SK-N-SH (cell line): ENCODE results near the gene KIF5C. TPM values are rescaled to one million over a fixed set of nuclear protein-coding genes. Genes with fewer than 3 reads are reported as not detected.

Experiments
- CTCF ChIA-PET: fragments of 300-600, 350-600 bp; formaldehyde crosslinking; extraction: SDS; loops from one replicate; lab custom pipeline; 2021; lab: Yijun Ruan, JAX
- POLR2A ChIA-PET: fragments of 350-600 bp; sonication (Branson Sonifier 250); formaldehyde crosslinking; extraction: SDS; loops from one replicate; lab custom pipeline; 2020; ENCODE audit warnings: antibody characterized with exemption, inconsistent platforms; lab: Yijun Ruan, JAX
- DNase-seq: peaks from one replicate; pipeline ENCODE4 v3.0.0; 2012
- H2AFZ ChIP-seq: fragments of 200-600 bp; sonication (generic); 2 replicates; pipeline ENCODE4 v1.8.1; 2016; ENCODE audit warnings: antibody characterized with exemption, mild to moderate bottlenecking, low read depth
- H3F3A ChIP-seq: fragments of 200-600 bp; sonication (generic); replicated peaks from 2 replicates; pipeline ENCODE3; 2016; ENCODE audit warnings: antibody characterized with exemption, mild to moderate bottlenecking; ENCODE audit not compliant: insufficient read depth
- H3K27ac ChIP-seq, 2 experiments: fragments of 200-500 bp in 1 of 2; fragments of 200-600 bp in 1 of 2; sonication (Bioruptor generic) in 1 of 2; sonication (generic), shearing (Covaris generic) in 1 of 2; 2 replicates each; pipeline versions ENCODE4 v1.5.1 to v1.6.1; 2014 to 2016; ENCODE audit warnings: low read depth in 2 of 2, inconsistent platforms in 1 of 2, low read length in 1 of 2, mild to moderate bottlenecking in 1 of 2, mixed read lengths in 1 of 2
- H3K27me3 ChIP-seq: fragments of 200-600 bp; sonication (generic), shearing (Covaris generic); 2 replicates; pipeline ENCODE4 v1.6.1; 2016; ENCODE audit warnings: mixed run types; ENCODE audit not compliant: insufficient read depth
- H3K36me3 ChIP-seq, 2 experiments: fragments of 200-500 bp in 1 of 2; fragments of 200-600 bp in 1 of 2; sonication (Bioruptor generic) in 1 of 2; sonication (generic) in 1 of 2; replicated peaks in 1 of 2; 2 replicates each; pipeline versions ENCODE3 to v1.5.1; 2014 to 2016; ENCODE audit warnings: low read length in 1 of 2, mild to moderate bottlenecking in 1 of 2; ENCODE audit not compliant: insufficient read depth in 2 of 2, control insufficient read depth in 1 of 2
- H3K4me1 ChIP-seq, 2 experiments: fragments of 200-500 bp in 1 of 2; fragments of 200-600 bp in 1 of 2; sonication (Bioruptor generic) in 1 of 2; sonication (generic), shearing (Covaris generic) in 1 of 2; 2 replicates each; pipeline versions ENCODE4 v1.5.1 to v1.6.1; 2014 to 2016; ENCODE audit warnings: low read depth in 1 of 2, low read length in 1 of 2, mixed run types in 1 of 2; ENCODE audit not compliant: insufficient read depth in 2 of 2, control insufficient read depth in 1 of 2
- H3K4me2 ChIP-seq: fragments of 200-600 bp; sonication (generic), shearing (Covaris generic); 2 replicates; pipeline ENCODE4 v1.6.1; 2017; ENCODE audit warnings: mixed run types
- H3K4me3 ChIP-seq, 2 experiments: fragments of 200-500 bp in 1 of 2; fragments of 200-600 bp in 1 of 2; sonication (Bioruptor generic) in 1 of 2; sonication (generic), shearing (Covaris generic) in 1 of 2; 2 replicates each; pipeline versions ENCODE4 v1.5.1 to v1.8.1; 2014 to 2016; ENCODE audit warnings: low read depth in 2 of 2, inconsistent platforms in 1 of 2, low read length in 1 of 2, mild to moderate bottlenecking in 1 of 2, mixed read lengths in 1 of 2, moderate library complexity in 1 of 2
- H3K79me2 ChIP-seq: fragments of 200-600 bp; sonication (generic); 2 replicates; pipeline ENCODE4 v1.8.1; 2017; ENCODE audit warnings: mild to moderate bottlenecking; ENCODE audit not compliant: insufficient read depth
- H3K9ac ChIP-seq: fragments of 200-600 bp; sonication (generic); 2 replicates; pipeline ENCODE4 v1.6.1; 2017; ENCODE audit warnings: mixed run types
- H3K9me2 ChIP-seq: fragments of 200-600 bp; sonication (generic); 2 replicates; pipeline ENCODE4 v1.6.1; 2017; ENCODE audit warnings: mixed run types
- H3K9me3 ChIP-seq: fragments of 200-600 bp; sonication (generic); 2 replicates; pipeline ENCODE4 v1.6.1; 2017; ENCODE audit warnings: mixed run types, mild to moderate bottlenecking, moderate library complexity
- H4K20me1 ChIP-seq: fragments of 200-600 bp; sonication (generic); 2 replicates; pipeline ENCODE4 v1.6.1; 2017; ENCODE audit warnings: mild to moderate bottlenecking, mixed run types; ENCODE audit not compliant: insufficient read depth
- EP300 ChIP-seq, 2 experiments: IDR thresholded peaks; 2 replicates each; pipeline versions ENCODE4 v1.4.0 to v1.6.1; 2012; ENCODE audit warnings: borderline replicate concordance in 1 of 2, low read depth in 1 of 2, low read length in 1 of 2
- EZH2phosphoT487 ChIP-seq: fragments of 200-600 bp; sonication (generic); IDR thresholded peaks from 2 replicates; pipeline ENCODE4 v1.6.1; 2017; ENCODE audit warnings: low read depth, mixed run types, mild to moderate bottlenecking, antibody characterized with exemption, moderate library complexity, borderline replicate concordance
- FOSL2 ChIP-seq: IDR thresholded peaks from 2 replicates; pipeline ENCODE4 v1.4.0; 2012; ENCODE audit warnings: low read depth, mild to moderate bottlenecking, moderate library complexity, borderline replicate concordance
- FOXM1 ChIP-seq: IDR thresholded peaks from 2 replicates; pipeline ENCODE4 v1.4.0; 2012; ENCODE audit warnings: low read depth, mild to moderate bottlenecking
- GABPA ChIP-seq: IDR thresholded peaks from 2 replicates; pipeline ENCODE4 v1.4.0; 2012; ENCODE audit warnings: low read depth, mild to moderate bottlenecking
- GATA2 ChIP-seq: sonication (generic); formaldehyde crosslinking; IDR thresholded peaks from 2 replicates; pipeline ENCODE4 v1.5.0; 2020; ENCODE audit warnings: mild to moderate bottlenecking, missing genetic modification reagents
- JUND ChIP-seq: IDR thresholded peaks from 2 replicates; pipeline ENCODE4 v1.4.0; 2012
- MEF2A ChIP-seq: IDR thresholded peaks from 2 replicates; pipeline ENCODE4 v1.4.0; 2012; ENCODE audit warnings: low read depth, borderline replicate concordance
- MXI1 ChIP-seq: IDR thresholded peaks from 2 replicates; pipeline ENCODE4 v1.6.1; 2012; ENCODE audit warnings: mild to moderate bottlenecking, low read depth, low read length, improper control_type of control experiment
- NRF1 ChIP-seq: IDR thresholded peaks from 2 replicates; pipeline ENCODE4 v1.6.1; 2012; ENCODE audit warnings: low read depth, mild to moderate bottlenecking, low read length
- POLR2AphosphoS5 ChIP-seq: IDR thresholded peaks from 2 replicates; pipeline ENCODE4 v1.6.1; 2012; ENCODE audit warnings: low read depth, low read length
- RCOR1 ChIP-seq: fragments of 150-350 bp; IDR thresholded peaks from 2 replicates; pipeline ENCODE4 v1.6.1; 2017; ENCODE audit warnings: antibody characterized with exemption, low read length
- WGBS: methylation state at CpG from one replicate; pipeline ENCODE4 v1.1.6; 2017; ENCODE audit warnings: low lambda C conversion rate; 5-methylcytosine and 5-hydroxymethylcytosine counted together
- polyA plus RNA-seq, 3 experiments: library from polyadenylated mRNA; depleted of rRNA; stranded (reverse); fragments of >200 nt; gene quantifications; 2 replicates each; pipeline ENCODE4 v1.2.3, GENCODE V29; 2012
- TF ChIP-seq, protein P1 (sequence below): fragments of 150-350 bp; IDR thresholded peaks from 2 replicates; pipeline ENCODE4 v1.6.1; 2017; ENCODE audit warnings: antibody characterized with exemption, low read length, low read depth, borderline replicate concordance
- TF ChIP-seq, protein P2 (sequence below): IDR thresholded peaks from 2 replicates; pipeline ENCODE4 v1.4.0; 2012; ENCODE audit warnings: low read depth
- TF ChIP-seq, protein P3 (sequence below): IDR thresholded peaks from 2 replicates; pipeline ENCODE4 v1.4.0; 2012; ENCODE audit warnings: low read depth, borderline replicate concordance
- TF ChIP-seq, protein P4 (sequence below): fragments of 200-600 bp; sonication (generic); IDR thresholded peaks from 2 replicates; pipeline ENCODE4 v1.6.1; 2017; ENCODE audit warnings: antibody characterized with exemption, mild to moderate bottlenecking, moderate library complexity
- TF ChIP-seq, protein P5 (sequence below): IDR thresholded peaks from 2 replicates; pipeline ENCODE4 v1.4.0; 2012; ENCODE audit warnings: low read depth, borderline replicate concordance

KIF5C gene
- polyA plus RNA-seq, 1 of the 3 experiments (the other 2 are of a cell fraction) = 3.9 TPM

DNA sequence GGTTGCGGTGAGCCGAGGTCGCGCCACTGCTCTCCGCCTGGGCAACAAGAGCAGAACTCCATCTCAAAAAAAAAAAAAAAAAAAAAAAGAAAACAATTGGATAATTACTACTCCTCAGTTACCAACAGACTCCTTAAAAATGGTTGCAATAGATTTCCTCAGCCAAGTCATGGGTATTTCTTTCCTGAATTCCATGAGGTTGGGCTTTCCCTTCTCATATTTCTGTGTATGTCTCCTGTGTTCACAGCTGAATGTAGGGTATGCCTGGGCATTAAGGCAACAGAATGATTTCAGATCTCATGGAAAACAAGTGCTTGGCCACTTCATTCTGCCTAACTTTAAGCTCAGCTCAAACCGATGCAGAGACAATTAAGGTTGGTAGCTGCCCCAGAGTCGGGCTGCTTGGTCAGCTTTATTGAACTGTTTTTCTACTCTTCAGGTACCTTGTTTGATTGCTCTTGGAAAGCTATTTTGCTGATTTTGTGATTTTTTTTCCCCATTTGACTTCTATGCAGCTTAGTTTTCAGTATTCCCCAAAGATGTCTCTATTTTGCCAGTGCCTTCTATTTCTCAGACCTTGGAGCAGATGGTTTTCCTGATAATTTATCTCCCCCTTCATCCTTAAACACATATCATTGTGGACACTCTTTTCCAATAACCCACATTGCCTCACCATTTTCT lies 24.8 kb downstream of the KIF5C start:
- Histone ChIP-seq H3K4me2 (no peak overlapping the region), H3K36me3 (no peaks in the 10 kb centered on the region), H3K4me3 (no peak overlapping the region), H3K4me1 (no peaks in the 10 kb centered on the region; a peak in 1 of 4 replicates), H3K27ac (no peak overlapping the region), H3K9me3 (no peaks in the 10 kb centered on the region), H3F3A (no peaks in the 10 kb centered on the region), H4K20me1 (no peaks in the 10 kb centered on the region), H3K27me3 (no peaks in the 10 kb centered on the region), H3K79me2 (peaks cover 3% of the 10 kb centered on the region; the same call in 1 of the 2 replicates), H2AFZ (no peak overlapping the region), H3K9ac (no peak overlapping the region), H3K9me2 (no peaks in the 10 kb centered on the region)
- 85% methylated on average over 7 of the region's 7 CpGs for WGBS
- CTCF ChIA-PET = no interaction called here
- DNase-seq = no peak
- TF ChIP-seq RCOR1 = no peak
- no peak for TF ChIP-seq GATA2 (CRISPR knock-in tag)
- TF ChIP-seq, protein P1, sequence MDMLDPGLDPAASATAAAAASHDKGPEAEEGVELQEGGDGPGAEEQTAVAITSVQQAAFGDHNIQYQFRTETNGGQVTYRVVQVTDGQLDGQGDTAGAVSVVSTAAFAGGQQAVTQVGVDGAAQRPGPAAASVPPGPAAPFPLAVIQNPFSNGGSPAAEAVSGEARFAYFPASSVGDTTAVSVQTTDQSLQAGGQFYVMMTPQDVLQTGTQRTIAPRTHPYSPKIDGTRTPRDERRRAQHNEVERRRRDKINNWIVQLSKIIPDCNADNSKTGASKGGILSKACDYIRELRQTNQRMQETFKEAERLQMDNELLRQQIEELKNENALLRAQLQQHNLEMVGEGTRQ = no peak
- POLR2A ChIA-PET = no interaction called here

DNA sequence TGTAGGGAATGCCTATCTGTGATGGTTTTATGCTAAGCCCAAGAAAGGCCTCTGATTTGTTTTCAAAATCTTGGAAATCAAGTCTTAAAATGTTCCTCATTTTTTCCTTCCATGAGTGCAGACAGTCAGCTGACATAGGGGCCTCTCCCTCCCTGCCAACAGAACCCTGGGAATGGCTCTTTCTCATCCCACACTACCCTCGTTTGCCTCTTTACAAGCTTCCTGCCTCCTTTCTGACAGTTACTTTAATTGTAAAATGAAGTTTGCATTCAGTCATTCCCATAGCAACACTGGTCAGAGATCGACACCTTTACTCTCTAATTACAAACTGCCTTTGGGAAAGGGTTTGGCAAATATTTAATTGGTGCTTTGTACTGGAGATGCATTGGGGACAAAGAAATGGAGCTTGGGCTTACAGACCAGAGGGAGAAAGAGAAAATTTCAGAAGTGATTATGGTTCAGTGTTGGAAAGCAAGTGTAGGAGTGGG lies 25.4 kb downstream of the KIF5C start:
- Histone ChIP-seq H3K9me3 (no peaks in the 10 kb centered on the region), H2AFZ (no peak overlapping the region), H3F3A (no peaks in the 10 kb centered on the region), H3K27me3 (no peaks in the 10 kb centered on the region), H3K9ac (no peak overlapping the region), H3K9me2 (no peaks in the 10 kb centered on the region), H3K27ac (no peak overlapping the region), H3K4me2 (no peak overlapping the region), H3K36me3 (no peaks in the 10 kb centered on the region), H3K4me3 (no peak overlapping the region), H3K4me1 (no peaks in the 10 kb centered on the region; a peak in 1 of 4 replicates), H4K20me1 (no peaks in the 10 kb centered on the region), H3K79me2 (no peaks in the 10 kb centered on the region)
- no peak for DNase-seq
- WGBS = 75% methylated on average over 2 of the region's 2 CpGs
- ChIA-PET POLR2A (no interaction called here), CTCF (interaction anchor here (1.0 kb wide), 1 partner anchor 19 kb away, joined by 3 read pairs; no protein-coding TSS in a partner anchor)
- no peak for TF ChIP-seq POLR2AphosphoS5
- no peak for TF ChIP-seq GATA2 (CRISPR knock-in tag)
- TF ChIP-seq, protein P1 = no peak
- no peak for TF ChIP-seq EZH2phosphoT487
- TF ChIP-seq EP300 (IDR thresholded peaks at IDR 0.05; ENCODE audit: borderline replicate concordance in 1 of 2, low read depth in 1 of 2, low read length in 1 of 2) = no peak
- no peak for TF ChIP-seq MEF2A
- no peak for TF ChIP-seq FOSL2
- TF ChIP-seq FOXM1 = no peak
- TF ChIP-seq, protein P2, sequence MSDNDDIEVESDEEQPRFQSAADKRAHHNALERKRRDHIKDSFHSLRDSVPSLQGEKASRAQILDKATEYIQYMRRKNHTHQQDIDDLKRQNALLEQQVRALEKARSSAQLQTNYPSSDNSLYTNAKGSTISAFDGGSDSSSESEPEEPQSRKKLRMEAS = no peak
- TF ChIP-seq GABPA = no peak
- TF ChIP-seq, protein P3, sequence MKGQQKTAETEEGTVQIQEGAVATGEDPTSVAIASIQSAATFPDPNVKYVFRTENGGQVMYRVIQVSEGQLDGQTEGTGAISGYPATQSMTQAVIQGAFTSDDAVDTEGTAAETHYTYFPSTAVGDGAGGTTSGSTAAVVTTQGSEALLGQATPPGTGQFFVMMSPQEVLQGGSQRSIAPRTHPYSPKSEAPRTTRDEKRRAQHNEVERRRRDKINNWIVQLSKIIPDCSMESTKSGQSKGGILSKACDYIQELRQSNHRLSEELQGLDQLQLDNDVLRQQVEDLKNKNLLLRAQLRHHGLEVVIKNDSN = no peak
- TF ChIP-seq MXI1 = no peak
- TF ChIP-seq, protein P4, sequence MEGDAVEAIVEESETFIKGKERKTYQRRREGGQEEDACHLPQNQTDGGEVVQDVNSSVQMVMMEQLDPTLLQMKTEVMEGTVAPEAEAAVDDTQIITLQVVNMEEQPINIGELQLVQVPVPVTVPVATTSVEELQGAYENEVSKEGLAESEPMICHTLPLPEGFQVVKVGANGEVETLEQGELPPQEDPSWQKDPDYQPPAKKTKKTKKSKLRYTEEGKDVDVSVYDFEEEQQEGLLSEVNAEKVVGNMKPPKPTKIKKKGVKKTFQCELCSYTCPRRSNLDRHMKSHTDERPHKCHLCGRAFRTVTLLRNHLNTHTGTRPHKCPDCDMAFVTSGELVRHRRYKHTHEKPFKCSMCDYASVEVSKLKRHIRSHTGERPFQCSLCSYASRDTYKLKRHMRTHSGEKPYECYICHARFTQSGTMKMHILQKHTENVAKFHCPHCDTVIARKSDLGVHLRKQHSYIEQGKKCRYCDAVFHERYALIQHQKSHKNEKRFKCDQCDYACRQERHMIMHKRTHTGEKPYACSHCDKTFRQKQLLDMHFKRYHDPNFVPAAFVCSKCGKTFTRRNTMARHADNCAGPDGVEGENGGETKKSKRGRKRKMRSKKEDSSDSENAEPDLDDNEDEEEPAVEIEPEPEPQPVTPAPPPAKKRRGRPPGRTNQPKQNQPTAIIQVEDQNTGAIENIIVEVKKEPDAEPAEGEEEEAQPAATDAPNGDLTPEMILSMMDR = no peak
- TF ChIP-seq NRF1 = no peak
- TF ChIP-seq, protein P5, sequence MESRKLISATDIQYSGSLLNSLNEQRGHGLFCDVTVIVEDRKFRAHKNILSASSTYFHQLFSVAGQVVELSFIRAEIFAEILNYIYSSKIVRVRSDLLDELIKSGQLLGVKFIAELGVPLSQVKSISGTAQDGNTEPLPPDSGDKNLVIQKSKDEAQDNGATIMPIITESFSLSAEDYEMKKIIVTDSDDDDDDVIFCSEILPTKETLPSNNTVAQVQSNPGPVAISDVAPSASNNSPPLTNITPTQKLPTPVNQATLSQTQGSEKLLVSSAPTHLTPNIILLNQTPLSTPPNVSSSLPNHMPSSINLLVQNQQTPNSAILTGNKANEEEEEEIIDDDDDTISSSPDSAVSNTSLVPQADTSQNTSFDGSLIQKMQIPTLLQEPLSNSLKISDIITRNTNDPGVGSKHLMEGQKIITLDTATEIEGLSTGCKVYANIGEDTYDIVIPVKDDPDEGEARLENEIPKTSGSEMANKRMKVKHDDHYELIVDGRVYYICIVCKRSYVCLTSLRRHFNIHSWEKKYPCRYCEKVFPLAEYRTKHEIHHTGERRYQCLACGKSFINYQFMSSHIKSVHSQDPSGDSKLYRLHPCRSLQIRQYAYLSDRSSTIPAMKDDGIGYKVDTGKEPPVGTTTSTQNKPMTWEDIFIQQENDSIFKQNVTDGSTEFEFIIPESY = no peak
- TF ChIP-seq JUND = no peak
